HepG2 (cell line): ENCODE data around the gene PEPD. TPM values are rescaled to one million over a fixed set of nuclear protein-coding genes. Genes with fewer than 3 reads are reported as not detected.

Experiments used
- ATAC-seq: fragments of 200-7000 bp; cut with Tn5 transposase; 3 replicates; pipeline ENCODE4 v1.9.1; 2020; ENCODE audit warnings: mild to moderate bottlenecking, moderate library complexity
- BruUV-seq: library from RNA; stranded (reverse); fragments of 400-500 nt; replicated peaks from 2 replicates; lab custom pipeline; 2021; lab: Mats Ljungman, UMichigan
- CTCF ChIA-PET: fragments of 300-600 bp; formaldehyde crosslinking; extraction: SDS; loops from one replicate; lab custom pipeline; 2021; ENCODE audit warnings: low total read pairs, inconsistent platforms, low intra/inter-chr PET ratio; lab: Yijun Ruan, JAX
- POLR2A ChIA-PET: fragments of 350-600 bp; sonication (Branson Sonifier 250); formaldehyde crosslinking; loops from one replicate; lab custom pipeline; 2020; ENCODE audit warnings: antibody characterized with exemption, inconsistent platforms; lab: Yijun Ruan, JAX
- DNase-seq: peaks from one replicate; pipeline ENCODE4 v3.0.0-alpha.2; 2015; ENCODE audit warnings: low spot score
- FAIRE-seq: peaks from 3 replicates; lab custom pipeline; 2011; peaks lifted over from hg19 to GRCh38; lab: Jason Lieb, UNC
- H2AFZ ChIP-seq: one replicate; pipeline ENCODE4 v1.6.1; 2011; ENCODE audit warnings: low read length, inconsistent platforms
- H3K27ac ChIP-seq: fragments of 300-600 bp; 3 replicates; pipeline ENCODE4 v1.8.0; 2011; ENCODE audit warnings: mixed run types, mild to moderate bottlenecking, mixed read lengths, low read length, inconsistent platforms; ENCODE audit not compliant: insufficient read depth; ENCODE audit errors: extremely low read length
- H3K27me3 ChIP-seq, 2 experiments: fragments of 200-600 bp in 1 of 2; 2 replicates in 1 of 2; 3 replicates in 1 of 2; pipeline versions ENCODE4 v1.6.0 to v1.8.0; 2011; ENCODE audit warnings: low read length in 2 of 2, mild to moderate bottlenecking in 2 of 2, moderate library complexity in 2 of 2, inconsistent platforms in 1 of 2; ENCODE audit not compliant: insufficient read depth in 2 of 2, control insufficient read depth in 1 of 2
- H3K36me3 ChIP-seq, 2 experiments: fragments of 200-600 bp in 1 of 2; replicated peaks in 1 of 2; 2 replicates in 1 of 2; 3 replicates in 1 of 2; pipeline versions ENCODE4 v1.5.1 to v1.8.0; 2011; ENCODE audit warnings: low read length in 2 of 2, inconsistent platforms in 1 of 2; ENCODE audit not compliant: insufficient read depth in 2 of 2, control insufficient read depth in 1 of 2
- H3K4me1 ChIP-seq: 2 replicates; pipeline ENCODE4 v1.5.1; 2012; ENCODE audit warnings: low read length, inconsistent platforms; ENCODE audit not compliant: insufficient read depth
- H3K4me2 ChIP-seq: 2 replicates; pipeline ENCODE4 v1.6.0; 2011; ENCODE audit warnings: low read depth, low read length, inconsistent platforms
- H3K4me3 ChIP-seq, 3 experiments: fragments of 200-600 bp in 1 of 3; sonication (generic), shearing (Covaris generic) in 1 of 3; replicated peaks in 1 of 3; 2 replicates each; pipeline ENCODE4 v1.5.1; 2011 to 2016; ENCODE audit warnings: low read length in 3 of 3, inconsistent platforms in 2 of 3, low read depth in 2 of 3, mild to moderate bottlenecking in 2 of 3, control low read depth in 1 of 3, mixed read lengths in 1 of 3; ENCODE audit not compliant: insufficient read depth in 1 of 3
- H3K79me2 ChIP-seq: one replicate; pipeline ENCODE4 v1.6.1; 2011; ENCODE audit warnings: low read length, inconsistent platforms; ENCODE audit not compliant: insufficient read depth
- H3K9ac ChIP-seq: 2 replicates; pipeline ENCODE4 v1.6.0; 2011; ENCODE audit warnings: mild to moderate bottlenecking, low read depth, low read length, inconsistent platforms; ENCODE audit not compliant: insufficient read depth
- H3K9me3 ChIP-seq: 2 replicates; pipeline ENCODE4 v1.5.1; 2012; ENCODE audit warnings: mild to moderate bottlenecking, low read length
- H4K20me1 ChIP-seq: 2 replicates; pipeline ENCODE4 v1.6.0; 2011; ENCODE audit warnings: inconsistent platforms, mild to moderate bottlenecking, low read length, moderate library complexity; ENCODE audit not compliant: insufficient read depth
- ATF1 ChIP-seq: IDR thresholded peaks from 2 replicates; pipeline ENCODE4 v1.6.1; 2016; ENCODE audit warnings: mild to moderate bottlenecking, control low read depth
- CBX5 ChIP-seq: sonication (generic); formaldehyde crosslinking; IDR thresholded peaks from 2 replicates; pipeline ENCODE4 v1.4.0; 2020; ENCODE audit warnings: missing genetic modification reagents, borderline replicate concordance
- CREB1 ChIP-seq, 2 experiments: fragments of 450-650 bp in 1 of 2; IDR thresholded peaks; 2 replicates each; pipeline ENCODE4 v1.6.1; 2016 to 2017; ENCODE audit warnings: control low read depth in 1 of 2, mild to moderate bottlenecking in 1 of 2, missing compliant biosample characterization in 1 of 2, missing genetic modification characterization in 1 of 2
- HDAC6 ChIP-seq: fragments of 200-600 bp; sonication (generic); IDR thresholded peaks from 2 replicates; pipeline ENCODE4 v1.7.0; 2017; ENCODE audit warnings: mild to moderate bottlenecking, antibody characterized with exemption, low read length, low read depth
- HIVEP1 ChIP-seq: sonication (generic); formaldehyde crosslinking; IDR thresholded peaks from 2 replicates; pipeline ENCODE4 v1.4.0; 2020; ENCODE audit warnings: mild to moderate bottlenecking, missing genetic modification reagents
- MATR3 ChIP-seq: sonication (generic); formaldehyde crosslinking; IDR thresholded peaks from 2 replicates; pipeline ENCODE4 v1.4.0; 2020; ENCODE audit warnings: missing genetic modification reagents
- RNF2 ChIP-seq: fragments of 450-650 bp; conservative IDR thresholded peaks from 2 replicates; pipeline ENCODE4 v1.6.1; 2016; ENCODE audit warnings: low read depth
- SRSF1 ChIP-seq: fragments of 200-400 bp; formaldehyde crosslinking; optimal IDR thresholded peaks from 2 replicates; pipeline ENCODE3; 2017; ENCODE audit warnings: mild to moderate bottlenecking, low read depth, low read length, moderate library complexity
- TRIM22 ChIP-seq: fragments of 450-650 bp; IDR thresholded peaks from 2 replicates; pipeline ENCODE4 v1.6.1; 2017
- ZNF33A ChIP-seq: sonication (generic); formaldehyde crosslinking; IDR thresholded peaks from 2 replicates; pipeline ENCODE4 v1.5.1; 2020; ENCODE audit warnings: missing genetic modification reagents, mild to moderate bottlenecking, moderate library complexity, borderline replicate concordance
- WGBS: methylation state at CpG from one replicate; pipeline ENCODE4 v1.1.6; 2017; ENCODE audit warnings: low lambda C conversion rate; 5-methylcytosine and 5-hydroxymethylcytosine counted together
- in situ Hi-C: cut with HindIII; loops from 2 replicates; pipeline ENCODE4 v1.10.0; 2017; ENCODE audit warnings: low pct_unique_long_range_greater_than_20kb; ENCODE audit not compliant: extremely low pct_ligation_motif_present
- intact Hi-C: fragments of 100-400 bp; cut with micrococcal nuclease; formaldehyde crosslinking; loops from one replicate; pipeline ENCODE4 v1.10.0; 2022; ENCODE audit not compliant: unreplicated experiment
- polyA plus RNA-seq, 8 experiments: library from polyadenylated mRNA; depleted of rRNA in 3 of 8; stranded (reverse) in 7 of 8; unstranded in 1 of 8; fragments of >200 nt; fragmentation: Illumina TruSeq in 4 of 8; extraction: Trizol in 4 of 8; gene quantifications; 2 replicates each; pipeline versions ENCODE4 v1.2.1 to v1.2.3, GENCODE V29; 2011 to 2016; ENCODE audit warnings: low read depth in 4 of 8, missing spikeins in 1 of 8, mixed read lengths in 1 of 8; ENCODE audit not compliant: insufficient read depth in 1 of 8
- total RNA-seq, 5 experiments: library from RNA; depleted of rRNA; stranded (reverse); fragments of >200 nt; fragmentation: Illumina TruSeq; extraction: Trizol; gene quantifications; 2 replicates each; pipeline ENCODE4 v1.2.3, GENCODE V29; 2016; ENCODE audit warnings: low read depth in 1 of 5
- TF ChIP-seq, protein P1 (sequence below): sonication (generic); formaldehyde crosslinking; IDR thresholded peaks from 2 replicates; pipeline ENCODE4 v1.4.0; 2020; ENCODE audit warnings: missing genetic modification reagents, mild to moderate bottlenecking, borderline replicate concordance
- TF ChIP-seq, protein P2 (sequence below): IDR thresholded peaks from 2 replicates; pipeline ENCODE4 v1.6.1; 2016; ENCODE audit warnings: missing compliant biosample characterization, missing genetic modification reagents, borderline replicate concordance

Gene PEPD
- total and polyA plus RNA-seq, 2 of the 13 experiments (the other 11 are each of a cell fraction or from before 2014, with no cell fraction given) = 60.7 to 75.1 TPM

- H3K4me2 ChIP-seq = no peak overlapping the region
- CTCF ChIA-PET = no interaction called here
Observed at GRCh38 chr19:33365691-33366090, 155.9 kb downstream of the PEPD start.

More at GRCh38 chr19:33365691-33366090, 155.9 kb downstream of the PEPD start:
- Histone ChIP-seq H3K4me1 (peaks cover 11% of the 10 kb centered on the region), H2AFZ (no peak overlapping the region), H3K9ac (no peak overlapping the region), H3K36me3 (no peaks in the 10 kb centered on the region), H3K9me3 (no peaks in the 10 kb centered on the region), H3K79me2 (no peaks in the 10 kb centered on the region), H3K27me3 (peaks cover 0 to 4% of the 10 kb centered on the region in 2 experiments; a peak in 1 of 5 replicates), H3K27ac (no peak overlapping the region), H4K20me1 (no peaks in the 10 kb centered on the region), H3K4me3 (no peak overlapping the region)
- intact Hi-C loops (no loop called here), in situ Hi-C loops (no loop called here)
- ATAC-seq = peak; percentile 38; the same call in 1 of the 3 replicates
- POLR2A ChIA-PET = no interaction called here
- BruUV-seq = no TSS peak
- DNase-seq = no peak
- no peak for FAIRE-seq
- TF ChIP-seq HIVEP1 (CRISPR knock-in tag) = no peak
- TF ChIP-seq CREB1 (IDR thresholded peaks at IDR 0.05) = no peak
- no peak for TF ChIP-seq CREB1 (CRISPR knock-in tag; IDR thresholded peaks at IDR 0.05)
- no peak for TF ChIP-seq MATR3
- TF ChIP-seq, protein P1, sequence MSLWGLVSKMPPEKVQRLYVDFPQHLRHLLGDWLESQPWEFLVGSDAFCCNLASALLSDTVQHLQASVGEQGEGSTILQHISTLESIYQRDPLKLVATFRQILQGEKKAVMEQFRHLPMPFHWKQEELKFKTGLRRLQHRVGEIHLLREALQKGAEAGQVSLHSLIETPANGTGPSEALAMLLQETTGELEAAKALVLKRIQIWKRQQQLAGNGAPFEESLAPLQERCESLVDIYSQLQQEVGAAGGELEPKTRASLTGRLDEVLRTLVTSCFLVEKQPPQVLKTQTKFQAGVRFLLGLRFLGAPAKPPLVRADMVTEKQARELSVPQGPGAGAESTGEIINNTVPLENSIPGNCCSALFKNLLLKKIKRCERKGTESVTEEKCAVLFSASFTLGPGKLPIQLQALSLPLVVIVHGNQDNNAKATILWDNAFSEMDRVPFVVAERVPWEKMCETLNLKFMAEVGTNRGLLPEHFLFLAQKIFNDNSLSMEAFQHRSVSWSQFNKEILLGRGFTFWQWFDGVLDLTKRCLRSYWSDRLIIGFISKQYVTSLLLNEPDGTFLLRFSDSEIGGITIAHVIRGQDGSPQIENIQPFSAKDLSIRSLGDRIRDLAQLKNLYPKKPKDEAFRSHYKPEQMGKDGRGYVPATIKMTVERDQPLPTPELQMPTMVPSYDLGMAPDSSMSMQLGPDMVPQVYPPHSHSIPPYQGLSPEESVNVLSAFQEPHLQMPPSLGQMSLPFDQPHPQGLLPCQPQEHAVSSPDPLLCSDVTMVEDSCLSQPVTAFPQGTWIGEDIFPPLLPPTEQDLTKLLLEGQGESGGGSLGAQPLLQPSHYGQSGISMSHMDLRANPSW = no peak
- TF ChIP-seq TRIM22 = no peak
- no peak for TF ChIP-seq ZNF33A
- no peak for TF ChIP-seq CBX5 (CRISPR knock-in tag)
- no peak for TF ChIP-seq ATF1
- TF ChIP-seq, protein P2, sequence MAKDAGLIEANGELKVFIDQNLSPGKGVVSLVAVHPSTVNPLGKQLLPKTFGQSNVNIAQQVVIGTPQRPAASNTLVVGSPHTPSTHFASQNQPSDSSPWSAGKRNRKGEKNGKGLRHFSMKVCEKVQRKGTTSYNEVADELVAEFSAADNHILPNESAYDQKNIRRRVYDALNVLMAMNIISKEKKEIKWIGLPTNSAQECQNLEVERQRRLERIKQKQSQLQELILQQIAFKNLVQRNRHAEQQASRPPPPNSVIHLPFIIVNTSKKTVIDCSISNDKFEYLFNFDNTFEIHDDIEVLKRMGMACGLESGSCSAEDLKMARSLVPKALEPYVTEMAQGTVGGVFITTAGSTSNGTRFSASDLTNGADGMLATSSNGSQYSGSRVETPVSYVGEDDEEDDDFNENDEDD (CRISPR knock-in tag) = no peak
- TF ChIP-seq RNF2 = no peak
- no peak for TF ChIP-seq HDAC6
- TF ChIP-seq SRSF1 = no peak
- 2% methylated on average over 5 of the region's 7 CpGs for WGBS
